ENCODE measurements around the gene PPP1CA. TPM values are rescaled to one million over a fixed set of nuclear protein-coding genes. Genes with fewer than 3 reads are reported as not detected.

The PPP1CA gene
- total RNA-seq, 1 donor from 2014 or later, result 159 TPM

- peak overlapping the region; percentile 58 for H3K27ac ChIP-seq (ENCODE audit: low read depth, low read length)
- Mint-ChIP-seq H3K4me3 (ENCODE audit: unreplicated experiment) (peak overlapping the region; percentile 69), H3K4me1 (ENCODE audit: low read depth, unreplicated experiment) (peaks cover 42% of the 10 kb centered on the region)
Measured at GRCh38 chr11:67356864-67357561, 44.6 kb downstream of the PPP1CA start.

GRCh38 chr11:67356387-67356863 is 45.2 kb downstream of the PPP1CA start:
- Mint-ChIP-seq H3K27ac (ENCODE audit: unreplicated experiment) (peak overlapping the region; percentile 98), H3K36me3 (ENCODE audit: low read depth, unreplicated experiment) (peaks cover 2% of the 10 kb centered on the region), H3K4me1 (ENCODE audit: low read depth, unreplicated experiment) (peaks cover 46% of the 10 kb centered on the region), H3K27me3 (ENCODE audit: low read depth, unreplicated experiment) (no peaks in the 10 kb centered on the region), H3K4me3 (ENCODE audit: unreplicated experiment) (peak overlapping the region; percentile 69), H3K9me3 (ENCODE audit: unreplicated experiment) (no peaks in the 10 kb centered on the region)
- peak overlapping the region; percentile 80 for H3K9ac ChIP-seq (ENCODE audit: low read length)
- H3K79me2 ChIP-seq (ENCODE audit: insufficient read depth, low read length), result peaks cover 20% of the 10 kb centered on the region
- no peak for TF ChIP-seq CTCF (IDR thresholded peaks at IDR 0.05; ENCODE audit: insufficient read depth, low read depth, low read length)
- TF ChIP-seq EZH2 (IDR thresholded peaks at IDR 0.05; ENCODE audit: insufficient read depth, low read length), result no peak
- H3K36me3 ChIP-seq (ENCODE audit: insufficient read depth, low read length), result no peaks in the 10 kb centered on the region
- H3K4me2 ChIP-seq (ENCODE audit: low read length), result peak overlapping the region; percentile 67
- no peaks in the 10 kb centered on the region for H3K27me3 ChIP-seq (ENCODE audit: insufficient read depth, low read length)
- FAIRE-seq (no peak), DNase-seq (ENCODE audit: low read depth) (no peak)
- no peak overlapping the region for H3K4me3 ChIP-seq (ENCODE audit: insufficient read depth, low read depth, low read length)
- H3K4me1 ChIP-seq (ENCODE audit: insufficient read depth, low read length), result peaks cover 58% of the 10 kb centered on the region
- peaks cover 7% of the 10 kb centered on the region for H4K20me1 ChIP-seq (ENCODE audit: insufficient read depth, low read length)
- H2AFZ ChIP-seq (ENCODE audit: low read depth, low read length), result no peak overlapping the region
- H3K27ac ChIP-seq (ENCODE audit: low read depth, low read length), result peak overlapping the region; percentile 95
- no peaks in the 10 kb centered on the region for H3K9me3 ChIP-seq (ENCODE audit: insufficient read depth, low read depth, low read length)

More at GRCh38 chr11:67356864-67357561, 44.6 kb downstream of the PPP1CA start:
- H3K9ac ChIP-seq (ENCODE audit: low read length), result peak overlapping the region; percentile 80
- H3K4me1 ChIP-seq (ENCODE audit: insufficient read depth, low read length), result peaks cover 54% of the 10 kb centered on the region
- H4K20me1 ChIP-seq (ENCODE audit: insufficient read depth, low read length), result peaks cover 9% of the 10 kb centered on the region
- H3K27me3 ChIP-seq (ENCODE audit: insufficient read depth, low read length), result no peaks in the 10 kb centered on the region
- no peak for FAIRE-seq
- peak; percentile 57 for DNase-seq (ENCODE audit: low read depth)
- no peaks in the 10 kb centered on the region for H3K36me3 ChIP-seq (ENCODE audit: insufficient read depth, low read length)
- peaks cover 6% of the 10 kb centered on the region for H3K36me3 Mint-ChIP-seq (ENCODE audit: low read depth, unreplicated experiment)
- peak overlapping the region; percentile 67 for H3K4me2 ChIP-seq (ENCODE audit: low read length)
- H3K9me3 Mint-ChIP-seq (ENCODE audit: unreplicated experiment), result no peaks in the 10 kb centered on the region
- TF ChIP-seq CTCF (IDR thresholded peaks at IDR 0.05; ENCODE audit: insufficient read depth, low read depth, low read length), result peak; percentile 96
- TF ChIP-seq EZH2 (IDR thresholded peaks at IDR 0.05; ENCODE audit: insufficient read depth, low read length), result no peak
- H3K4me3 ChIP-seq (ENCODE audit: insufficient read depth, low read depth, low read length), result peak overlapping the region; percentile 3
- peak overlapping the region; percentile 98 for H3K27ac Mint-ChIP-seq (ENCODE audit: unreplicated experiment)
- H3K9me3 ChIP-seq (ENCODE audit: insufficient read depth, low read depth, low read length), result no peaks in the 10 kb centered on the region
- H3K79me2 ChIP-seq (ENCODE audit: insufficient read depth, low read length), result peaks cover 16% of the 10 kb centered on the region
- H3K27me3 Mint-ChIP-seq (ENCODE audit: low read depth, unreplicated experiment), result no peaks in the 10 kb centered on the region
- H2AFZ ChIP-seq (ENCODE audit: low read depth, low read length), result peak overlapping the region; percentile 28
